KMS-11 (cell line): ENCODE measurements around the gene NOS1AP.

ENCODE experiments used
- H2AFZ ChIP-seq: fragments of 200-600 bp; sonication (generic); 2 replicates; pipeline ENCODE4 v1.6.1; 2016; ENCODE audit warnings: antibody characterized with exemption, mixed run types, low read depth
- H3K27ac ChIP-seq: fragments of 200-600 bp; sonication (generic); 2 replicates; pipeline ENCODE4 v1.6.1; 2016; ENCODE audit warnings: mild to moderate bottlenecking, mixed run types
- H3K27me3 ChIP-seq: fragments of 200-600 bp; sonication (generic); 2 replicates; pipeline ENCODE4 v1.6.1; 2017; ENCODE audit warnings: mild to moderate bottlenecking, low read depth, mixed run types, moderate library complexity; ENCODE audit not compliant: insufficient read depth
- H3K36me3 ChIP-seq: fragments of 200-600 bp; sonication (generic); 2 replicates; pipeline ENCODE4 v1.6.1; 2017; ENCODE audit warnings: mild to moderate bottlenecking, mixed run types; ENCODE audit not compliant: insufficient read depth
- H3K4me1 ChIP-seq: fragments of 200-600 bp; sonication (generic); 2 replicates; pipeline ENCODE4 v1.6.1; 2016; ENCODE audit warnings: mild to moderate bottlenecking, low read depth, mixed run types; ENCODE audit not compliant: poor library complexity, severe bottlenecking
- H3K4me2 ChIP-seq: fragments of 200-600 bp; sonication (generic); 2 replicates; pipeline ENCODE4 v1.7.0; 2016; ENCODE audit warnings: mild to moderate bottlenecking, mixed run types
- H3K4me3 ChIP-seq: fragments of 200-600 bp; sonication (generic); IDR thresholded peaks from 2 replicates; pipeline ENCODE4 v1.6.1; 2017; ENCODE audit warnings: low read depth, low read length, mixed read lengths; ENCODE audit not compliant: insufficient read depth
- H3K79me2 ChIP-seq: fragments of 200-600 bp; sonication (generic); 2 replicates; pipeline ENCODE4 v1.6.1; 2016; ENCODE audit warnings: low read depth, mixed run types; ENCODE audit not compliant: insufficient read depth
- H3K9ac ChIP-seq: fragments of 200-600 bp; sonication (generic); 2 replicates; pipeline ENCODE4 v1.6.1; 2016; ENCODE audit warnings: mild to moderate bottlenecking, mixed run types
- H4K20me1 ChIP-seq: fragments of 200-600 bp; sonication (generic); 2 replicates; pipeline ENCODE4 v1.6.1; 2016; ENCODE audit warnings: mild to moderate bottlenecking, mixed run types; ENCODE audit not compliant: insufficient read depth
- CTCF ChIP-seq: fragments of 200-600 bp; sonication (generic); conservative IDR thresholded peaks from 2 replicates; pipeline ENCODE4 v1.6.1; 2017; ENCODE audit warnings: low read depth, mild to moderate bottlenecking, antibody characterized with exemption, low read length, moderate library complexity, mixed read lengths

NOS1AP gene

DNA sequence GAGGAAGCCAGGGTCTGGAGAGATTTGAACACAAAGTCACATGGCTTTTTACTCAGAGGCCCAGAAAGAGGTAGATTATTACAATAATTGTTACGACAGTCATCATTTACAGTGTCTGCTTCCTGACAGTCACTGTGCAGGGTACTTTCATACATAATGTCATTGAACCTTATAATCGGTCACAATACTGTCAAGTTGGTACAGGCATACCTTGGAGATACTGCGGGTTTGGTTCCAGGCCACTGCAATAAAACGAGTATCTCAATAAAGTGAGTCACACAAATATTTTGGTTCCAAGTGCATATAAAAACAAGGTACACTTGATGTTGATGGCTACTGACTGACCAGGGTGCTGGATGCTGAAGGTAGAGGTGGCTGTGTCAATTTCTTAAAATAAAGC, 112.6 kb downstream of the NOS1AP start:
- no peaks in the 10 kb centered on the region for H3K79me2 ChIP-seq
- no peaks in the 10 kb centered on the region for H4K20me1 ChIP-seq
- no peak overlapping the region for H3K9ac ChIP-seq
- H3K27ac ChIP-seq, result no peak overlapping the region
- H3K36me3 ChIP-seq, result no peaks in the 10 kb centered on the region
- H3K4me3 ChIP-seq, result no peak overlapping the region
- no peak overlapping the region for H3K4me2 ChIP-seq
- no peaks in the 10 kb centered on the region for H3K4me1 ChIP-seq
- H2AFZ ChIP-seq, result no peak overlapping the region
- TF ChIP-seq CTCF, result no peak
- H3K27me3 ChIP-seq, result no peaks in the 10 kb centered on the region

DNA sequence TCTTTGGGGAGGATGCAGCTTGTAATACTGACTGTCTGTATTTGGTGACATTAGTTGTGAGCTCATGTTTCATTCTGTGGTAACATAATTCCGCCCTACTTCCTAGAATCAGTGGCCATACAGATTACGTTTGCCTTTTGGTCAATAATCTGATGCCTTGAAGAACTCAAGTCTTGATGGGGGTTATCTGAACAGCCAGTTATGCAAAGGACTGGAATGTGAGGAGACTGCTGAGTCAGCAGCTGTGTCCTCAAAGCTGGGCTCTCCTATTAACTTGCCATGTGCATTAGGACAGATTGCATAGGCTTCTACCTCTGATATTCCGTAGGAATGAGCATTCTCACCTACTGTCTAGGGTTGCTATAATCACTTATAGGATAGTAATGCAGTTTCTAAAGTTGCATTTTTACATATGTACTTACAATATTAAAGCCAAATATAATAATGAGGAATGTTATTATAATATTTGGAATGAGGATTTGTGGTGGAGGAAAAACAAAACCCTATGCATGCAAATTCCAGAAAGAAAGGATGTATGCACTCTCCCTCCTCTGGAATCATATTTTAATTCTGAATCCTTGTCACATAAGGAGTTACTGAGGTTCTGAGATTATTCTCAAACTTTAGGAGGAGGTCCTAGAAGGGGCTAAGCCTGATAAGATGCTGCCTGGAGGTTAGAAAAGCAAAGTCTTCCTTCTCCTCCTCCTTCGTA, 116.0 kb downstream of the NOS1AP start:
- no peak overlapping the region for H3K27ac ChIP-seq
- H3K4me1 ChIP-seq, result no peaks in the 10 kb centered on the region
- no peak overlapping the region for H2AFZ ChIP-seq
- H3K79me2 ChIP-seq, result no peaks in the 10 kb centered on the region
- no peak overlapping the region for H3K4me2 ChIP-seq
- TF ChIP-seq CTCF, result no peak
- no peaks in the 10 kb centered on the region for H3K36me3 ChIP-seq
- H3K9ac ChIP-seq, result no peak overlapping the region
- H4K20me1 ChIP-seq, result no peaks in the 10 kb centered on the region
- H3K27me3 ChIP-seq, result no peaks in the 10 kb centered on the region
- H3K4me3 ChIP-seq, result no peak overlapping the region

- no peaks in the 10 kb centered on the region for H3K79me2 ChIP-seq
- H3K4me3 ChIP-seq, result no peak overlapping the region
- H3K36me3 ChIP-seq, result no peaks in the 10 kb centered on the region
- no peak overlapping the region for H2AFZ ChIP-seq
- no peak overlapping the region for H3K4me2 ChIP-seq
- TF ChIP-seq CTCF, result no peak
- no peaks in the 10 kb centered on the region for H3K4me1 ChIP-seq
- H3K27me3 ChIP-seq, result no peaks in the 10 kb centered on the region
- no peaks in the 10 kb centered on the region for H4K20me1 ChIP-seq
- no peak overlapping the region for H3K27ac ChIP-seq
- H3K9ac ChIP-seq, result no peak overlapping the region
Observed at GRCh38 chr1:162186026-162186374, 116.5 kb downstream of the NOS1AP start.

DNA sequence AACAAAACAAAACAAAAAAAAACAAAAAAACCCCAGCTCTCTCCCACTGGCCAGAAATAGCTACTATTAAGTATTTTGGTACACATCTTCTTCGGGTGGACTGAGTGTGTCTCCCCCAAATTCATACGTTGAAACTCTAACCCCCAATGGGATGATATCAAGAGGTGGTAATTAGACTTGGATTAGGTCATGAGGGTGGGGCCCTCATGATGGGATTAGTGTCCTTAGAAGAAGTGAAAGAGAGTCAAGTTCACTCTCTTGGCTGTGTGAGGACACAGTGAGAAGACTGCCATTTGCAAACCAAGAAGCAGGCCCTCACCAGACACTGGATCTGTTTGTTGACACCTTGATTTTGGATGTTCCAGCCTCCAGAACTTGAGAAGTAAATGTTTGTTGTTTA, 116.9 kb downstream of the NOS1AP start:
- Histone ChIP-seq H3K27me3 (no peaks in the 10 kb centered on the region), H4K20me1 (no peaks in the 10 kb centered on the region), H3K4me1 (no peaks in the 10 kb centered on the region), H3K4me2 (no peak overlapping the region), H3K36me3 (no peaks in the 10 kb centered on the region), H2AFZ (no peak overlapping the region), H3K9ac (no peak overlapping the region), H3K4me3 (no peak overlapping the region), H3K79me2 (no peaks in the 10 kb centered on the region), H3K27ac (no peak overlapping the region)
- TF ChIP-seq CTCF, result no peak
